ENCODE data around the gene WDR86.

The WDR86 gene

GRCh38 chr7:151379193-151379520 is 30.7 kb downstream of the WDR86 start:
- DNase-seq (ENCODE audit: low spot score): no peak

DNA sequence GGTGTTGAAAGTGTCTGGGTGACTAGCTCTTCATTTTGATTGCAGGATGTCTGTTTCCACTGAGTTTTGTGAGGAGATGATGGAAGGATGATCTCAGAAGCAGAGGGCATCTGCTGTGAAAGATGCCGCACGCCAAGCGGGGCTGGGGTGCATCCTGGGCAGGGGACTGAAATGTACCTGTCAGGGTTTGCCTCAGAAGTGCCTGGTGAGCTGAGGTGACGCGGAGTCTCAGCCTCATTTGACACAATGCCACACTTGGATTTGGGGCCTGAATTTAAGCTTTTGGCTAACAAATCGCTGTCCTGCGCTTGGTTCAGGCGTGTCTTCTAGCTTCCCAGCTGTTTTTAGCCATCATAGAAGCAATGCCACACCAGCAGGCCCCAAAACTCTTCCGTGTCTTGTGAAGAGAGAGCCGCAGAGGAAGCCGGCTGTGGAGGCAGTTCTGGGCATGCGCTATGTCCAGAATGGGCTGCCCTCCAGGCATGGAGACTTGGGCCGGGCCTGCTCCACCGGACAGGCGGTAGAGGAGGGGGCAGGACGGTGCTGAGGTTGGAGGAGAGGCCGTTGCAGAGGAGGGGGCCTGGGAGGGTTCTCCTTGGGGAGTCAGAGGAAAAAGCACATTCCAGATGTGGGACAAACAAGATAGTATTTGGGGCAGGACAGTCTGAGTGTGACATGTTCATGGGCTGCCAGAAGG is 31.2 kb downstream of the WDR86 start:
- no peak for DNase-seq (ENCODE audit: low spot score)

DNA sequence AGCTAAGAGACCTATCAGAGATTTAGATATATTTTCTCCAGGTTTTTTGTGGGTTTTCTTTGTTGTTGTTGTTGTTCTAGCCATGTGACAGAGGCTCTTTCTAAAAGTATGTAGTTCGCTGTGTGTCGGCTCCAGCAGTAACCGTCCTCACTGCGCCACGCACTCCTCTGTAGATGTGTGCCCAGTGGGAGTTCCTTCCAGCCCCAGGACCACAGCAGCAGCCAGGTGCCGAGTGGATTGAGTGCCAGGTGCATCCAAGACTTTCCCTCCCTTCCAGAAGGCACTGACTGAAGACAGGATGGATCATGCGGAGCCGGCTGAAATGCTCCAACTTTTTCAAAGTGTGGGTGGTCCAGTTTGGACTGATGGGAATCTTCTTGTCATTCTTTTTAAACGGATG is 31.8 kb downstream of the WDR86 start:
- DNase-seq (ENCODE audit: low spot score): no peak

GRCh38 chr7:151377406-151377805 is 32.4 kb downstream of the WDR86 start:
- no peak for DNase-seq (ENCODE audit: low spot score)

DNA sequence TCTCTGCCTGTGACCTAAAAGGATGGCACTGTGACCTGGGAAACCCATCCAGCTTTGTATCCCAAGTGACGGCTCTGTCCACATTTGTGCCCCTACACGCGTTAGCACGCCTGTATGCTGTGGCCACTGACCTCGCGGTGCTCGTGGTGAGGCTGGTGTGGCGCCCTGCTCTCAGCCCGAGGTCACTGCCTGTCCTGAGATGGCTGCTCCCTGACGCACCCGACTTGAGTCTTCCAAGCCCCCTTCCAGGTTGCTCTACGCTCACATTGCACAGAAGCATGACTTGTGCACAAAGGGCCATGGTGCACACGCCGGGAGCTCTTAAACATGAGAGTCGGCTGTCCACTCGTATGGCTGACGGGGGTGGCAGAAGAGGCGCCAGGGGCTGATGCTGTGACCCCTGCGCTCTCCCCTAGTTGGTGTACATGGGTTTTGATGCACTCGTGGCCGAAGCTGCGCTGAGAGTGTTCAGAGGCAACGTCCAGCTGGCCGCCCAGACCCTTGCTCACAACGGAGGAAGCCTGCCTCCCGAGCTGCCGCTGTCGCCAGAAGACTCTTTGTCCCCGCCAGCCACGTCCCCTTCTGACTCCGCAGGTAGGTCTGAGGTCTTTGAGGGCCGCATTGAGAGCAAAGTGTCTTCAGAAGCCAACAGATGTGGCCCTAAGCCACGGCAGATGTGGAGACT is 33.5 kb downstream of the WDR86 start:
- no peak for DNase-seq (ENCODE audit: low spot score)

- DNase-seq (ENCODE audit: low spot score): no peak
These were observed 34.2 kb downstream of the WDR86 start for GRCh38 chr7:151375530-151376217.

- DNase-seq (ENCODE audit: low spot score): no peak
These were observed 35.1 kb downstream of the WDR86 start for GRCh38 chr7:151374726-151375125.

DNA sequence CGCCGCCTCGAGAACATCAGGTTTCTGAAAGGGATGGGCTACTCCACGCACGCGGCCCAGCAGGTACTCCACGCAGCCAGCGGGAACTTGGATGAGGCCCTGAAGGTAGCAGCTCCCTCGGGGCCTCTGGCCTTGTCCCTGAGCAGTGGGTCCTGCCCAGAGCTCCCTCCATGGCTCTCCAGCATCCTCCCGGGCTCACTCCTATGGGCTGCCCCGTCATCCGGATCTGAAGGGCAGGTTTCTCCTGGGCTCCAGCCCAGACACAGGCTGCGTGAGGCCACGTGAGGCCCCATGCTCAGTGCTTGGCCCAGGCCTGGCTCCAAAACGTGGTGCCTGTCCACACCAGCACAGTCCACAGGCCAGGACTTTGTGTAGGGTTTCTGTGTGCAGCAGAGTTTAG is 35.7 kb downstream of the WDR86 start:
- no peak for DNase-seq (ENCODE audit: low spot score)

- no peak for DNase-seq (ENCODE audit: low spot score)
These were observed 36.2 kb downstream of the WDR86 start for GRCh38 chr7:151373599-151373998.

DNA sequence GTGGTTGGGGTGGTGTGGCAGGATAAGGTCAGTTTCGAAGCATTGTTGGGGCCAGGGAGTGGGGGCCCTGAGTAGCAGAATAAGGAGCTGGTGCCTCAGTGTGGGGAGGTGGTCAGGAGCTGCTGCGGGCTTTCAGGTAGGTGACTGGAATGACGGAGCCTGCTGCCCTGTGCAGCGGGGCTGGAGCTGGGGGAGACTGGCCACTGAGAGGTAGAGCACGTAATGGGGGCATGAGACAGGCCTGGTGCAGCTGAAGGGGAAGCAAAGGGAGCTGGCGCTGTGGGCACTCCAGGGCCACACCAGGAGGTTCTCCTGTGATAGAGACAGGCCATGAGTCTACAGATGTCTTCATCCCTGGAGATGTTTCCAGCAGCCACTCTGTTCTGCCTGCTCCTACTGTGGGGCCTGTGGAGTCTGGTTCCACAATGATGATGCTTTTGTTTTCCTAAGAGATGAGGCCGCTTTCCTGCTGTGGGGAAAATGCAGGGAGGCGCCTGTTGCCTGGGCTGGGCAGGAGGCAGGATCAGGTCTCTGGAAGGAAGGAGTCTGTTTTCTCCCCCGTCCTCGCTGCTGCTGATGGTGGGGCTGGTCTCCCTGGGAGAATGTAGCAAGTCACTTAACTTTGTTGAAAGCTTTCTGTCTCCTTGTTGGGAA is 37.1 kb downstream of the WDR86 start:
- no peak for DNase-seq (ENCODE audit: low spot score)

GRCh38 chr7:151371266-151371665 is 38.6 kb downstream of the WDR86 start:
- DNase-seq (ENCODE audit: low spot score): no peak

GRCh38 chr7:151368136-151368571 is 41.7 kb downstream of the WDR86 start:
- DNase-seq (ENCODE audit: low spot score): peak; percentile 80

- no peak for DNase-seq (ENCODE audit: low spot score)
These were observed 42.6 kb downstream of the WDR86 start for GRCh38 chr7:151367284-151367683.

DNA sequence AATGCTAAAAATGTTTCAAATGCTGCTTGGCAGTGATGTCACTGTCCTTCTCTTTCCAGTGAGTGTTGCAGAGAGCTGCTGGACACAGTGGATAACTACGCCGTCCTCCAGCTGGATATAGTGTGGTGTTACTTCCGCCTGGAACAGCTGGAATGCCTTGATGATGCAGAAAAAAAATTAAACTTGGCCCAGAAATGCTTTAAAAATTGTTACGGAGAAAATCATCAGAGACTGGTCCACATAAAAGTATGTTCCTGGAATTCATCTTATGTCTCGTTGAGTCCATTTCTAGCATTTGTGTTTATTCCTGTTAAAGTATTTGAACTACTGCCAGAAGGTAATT is 43.0 kb downstream of the WDR86 start:
- no peak for DNase-seq (ENCODE audit: low spot score)

DNA sequence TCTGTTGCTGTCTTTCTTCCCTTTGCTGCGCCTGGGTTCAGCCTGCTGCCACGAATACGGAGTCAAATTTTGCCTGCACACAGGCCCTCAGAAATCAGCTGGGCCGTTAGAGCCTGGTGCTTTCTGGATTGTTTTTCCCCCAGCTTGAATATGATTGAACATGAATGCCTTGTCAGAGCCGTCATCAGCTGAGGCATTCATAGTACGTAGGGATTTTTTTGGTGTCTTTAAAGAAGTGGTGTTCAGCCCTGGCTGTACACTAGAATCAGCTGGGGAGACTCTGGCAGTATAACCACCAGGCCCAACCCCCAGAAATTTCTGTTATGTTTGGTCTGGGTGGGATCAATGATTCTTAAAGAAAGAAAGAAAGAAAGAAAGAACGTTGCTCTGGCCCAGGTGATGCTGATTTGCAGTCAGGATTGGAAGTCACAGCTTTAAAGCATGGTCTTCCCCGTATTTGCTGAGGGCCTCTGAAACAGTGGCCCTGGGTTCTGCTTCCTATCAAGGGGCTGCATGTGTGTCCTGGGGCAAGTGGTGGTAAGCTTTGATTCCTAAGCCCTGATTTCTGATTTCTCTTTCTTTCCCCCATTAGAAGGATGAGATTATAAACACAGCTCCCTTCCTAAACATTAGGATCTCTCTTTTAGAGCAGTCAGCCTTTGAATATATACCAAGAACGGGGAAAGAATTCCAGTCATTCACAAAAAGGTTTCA is 43.5 kb downstream of the WDR86 start:
- DNase-seq (ENCODE audit: low spot score): no peak

DNA sequence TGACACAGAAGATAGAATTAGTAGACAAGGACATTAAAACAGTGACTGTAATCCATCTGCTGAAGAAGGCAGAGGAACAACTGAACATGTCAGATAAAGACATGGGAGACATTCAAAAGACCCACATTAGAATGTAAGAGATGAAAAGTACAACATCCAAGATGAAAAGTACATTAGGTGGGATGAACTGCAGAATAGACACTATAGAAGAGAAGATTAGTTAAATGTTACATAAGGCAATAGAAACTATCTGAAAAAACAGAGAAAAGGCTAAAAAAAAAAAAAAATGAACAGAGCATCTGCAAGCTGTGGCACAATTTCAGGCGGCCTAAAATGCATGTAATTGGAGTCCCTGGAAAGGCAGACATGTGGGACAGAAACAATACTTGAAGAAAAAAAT is 46.7 kb downstream of the WDR86 start:
- no peak for DNase-seq (ENCODE audit: low spot score)

- DNase-seq (ENCODE audit: low spot score): no peak
These were observed 48.5 kb downstream of the WDR86 start for GRCh38 chr7:151361193-151361959.

DNA sequence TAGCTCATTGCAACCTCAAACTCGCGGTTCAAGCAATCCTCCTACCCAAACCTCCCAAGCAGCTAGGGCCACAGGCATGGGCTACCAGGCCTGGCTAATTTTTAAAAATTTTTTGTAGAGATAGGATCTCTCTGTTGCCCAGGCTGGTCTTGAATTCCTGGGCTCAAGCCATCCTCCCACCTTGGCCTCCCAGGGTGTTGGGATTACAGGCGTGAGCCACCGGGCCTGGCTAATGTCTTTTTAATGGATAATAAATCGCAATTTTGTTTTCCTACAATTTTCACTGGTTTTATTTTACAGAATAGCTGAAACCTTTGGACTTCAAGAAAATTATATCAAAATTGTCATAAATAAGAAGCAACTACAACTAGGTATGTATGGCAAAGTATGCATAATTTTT is 57.3 kb downstream of the WDR86 start:
- no peak for DNase-seq (ENCODE audit: low spot score)

GRCh38 chr7:151351967-151352366 is 57.9 kb downstream of the WDR86 start:
- DNase-seq (ENCODE audit: low spot score): no peak

GRCh38 chr7:151351027-151351426 is 58.8 kb downstream of the WDR86 start:
- no peak for DNase-seq (ENCODE audit: low spot score)

GRCh38 chr7:151349507-151349853 is 60.4 kb downstream of the WDR86 start:
- DNase-seq (ENCODE audit: low spot score): peak; percentile 13

- DNase-seq (ENCODE audit: low spot score): no peak
These were observed 60.9 kb downstream of the WDR86 start for GRCh38 chr7:151348970-151349369.

Measured in SW480 (cell line).